Lung (tissue), 12 donors: Measurements from ENCODE around the gene RAP1GDS1. TPM values are rescaled to one million over a fixed set of nuclear protein-coding genes. Genes with fewer than 3 reads are reported as not detected.
"Not testable (repeated sequence)": the region's sequence is repeated elsewhere in the genome, so short reads cannot be mapped to it uniquely, and the experiment has no call there.

Experiments used
- ATAC-seq: fragments of 200-7000 bp; cut with Tn5 transposase; one replicate; pipeline ENCODE4 v1.9.1; 2020; ENCODE audit warnings: moderate number of reproducible peaks; ENCODE audit not compliant: insufficient read depth, low FRiP score
- DNase-seq, 3 donors: peaks; one replicate each; pipeline ENCODE4 v3.0.0-alpha.2; 2013 to 2017
- H3K27ac ChIP-seq, 2 donors: one replicate each; pipeline ENCODE4 v1.5.1; 2013; ENCODE audit warnings: mild to moderate bottlenecking in 2 of 2, moderate library complexity in 2 of 2, control low read depth in 1 of 2, inconsistent platforms in 1 of 2, low read depth in 1 of 2, low read length in 1 of 2
- H3K27me3 ChIP-seq, 3 donors: one replicate each; pipeline ENCODE4 v1.5.1; 2013; ENCODE audit warnings: low read length in 2 of 3; ENCODE audit not compliant: control insufficient read depth in 3 of 3, insufficient read depth in 3 of 3
- H3K36me3 ChIP-seq, 4 donors: one replicate each; pipeline ENCODE4 v1.5.1; 2013; ENCODE audit warnings: low read length in 4 of 4, mild to moderate bottlenecking in 1 of 4, moderate library complexity in 1 of 4; ENCODE audit not compliant: control insufficient read depth in 4 of 4, insufficient read depth in 4 of 4
- H3K4me1 ChIP-seq, 5 donors: one replicate each; pipeline ENCODE4 v1.5.1; 2013; ENCODE audit warnings: low read length in 5 of 5, mild to moderate bottlenecking in 2 of 5, moderate library complexity in 1 of 5; ENCODE audit not compliant: control insufficient read depth in 5 of 5, insufficient read depth in 5 of 5
- H3K4me3 ChIP-seq: one replicate; pipeline ENCODE4 v1.5.1; 2013; ENCODE audit warnings: mild to moderate bottlenecking, control low read depth, moderate library complexity
- H3K9ac ChIP-seq, 2 donors: one replicate each; pipeline ENCODE4 v1.5.1; 2013; ENCODE audit warnings: low read length in 2 of 2, control low read depth in 1 of 2; ENCODE audit not compliant: insufficient read depth in 1 of 2
- H3K9me3 ChIP-seq, 4 donors: one replicate each; pipeline ENCODE4 v1.5.1; 2013; ENCODE audit warnings: low read length in 3 of 4, mild to moderate bottlenecking in 1 of 4, moderate library complexity in 1 of 4; ENCODE audit not compliant: control insufficient read depth in 4 of 4, insufficient read depth in 3 of 4
- CTCF ChIP-seq: IDR thresholded peaks from 2 replicates; pipeline ENCODE4 v1.5.1; 2012; ENCODE audit warnings: mild to moderate bottlenecking; ENCODE audit errors: control extremely low read depth, extremely low read depth
- WGBS, 2 donors: extraction: QIAGEN DNeasy Blood & Tissue Kit; methylation state at CpG; one replicate each; pipeline ENCODE4 v1.1.7; 2013; 5-methylcytosine and 5-hydroxymethylcytosine counted together
- polyA plus RNA-seq, 2 donors: library from polyadenylated mRNA; stranded (reverse); fragments of 200-250 nt; gene quantifications; one replicate each; pipeline ENCODE4 v1.2.1, GENCODE V29; 2013
- total RNA-seq, 2 donors: library from RNA; depleted of rRNA in 1 of 2; stranded (reverse); fragments of >200 nt in 1 of 2; gene quantifications; one replicate each; pipeline ENCODE4 v1.2.1, GENCODE V29; 2014 to 2021
- donor health status: control.
- donor health status: control.
- donor health status: Bipolar disorder and iron deficiency.
- donor health status: healthy.
- donor health status: DM: yes; HTN: yes; CAD: no.

Gene RAP1GDS1
- total and polyA plus RNA-seq, 4 donors, result 12.3 to 41.6 (median 26.5) TPM

- DNase-seq (no peak), ATAC-seq (no peak)
- WGBS, 2 donors, result 72 to 84% methylated on average over 3 of the region's 3 CpGs
- H3K36me3 ChIP-seq, result peaks cover 0 to 8% (median 3%) of the 10 kb centered on the region in 4 donors
- no peaks in the 10 kb centered on the region for H3K9me3 ChIP-seq
- H3K27me3 ChIP-seq, result no peaks in the 10 kb centered on the region
- H3K4me1 ChIP-seq, result peaks cover 0 to 1% (median 0%) of the 10 kb centered on the region in 5 donors
- no peak overlapping the region for H3K9ac ChIP-seq
- no peak overlapping the region for H3K4me3 ChIP-seq
- H3K27ac ChIP-seq, result no peak overlapping the region
- TF ChIP-seq CTCF, result no peak
These were observed 213.2 kb downstream of the RAP1GDS1 start for GRCh38 chr4:98474408-98474844.

GRCh38 chr4:98476891-98477290 lies 215.7 kb downstream of the RAP1GDS1 start:
- H3K27me3 ChIP-seq, result no peaks in the 10 kb centered on the region
- no peak overlapping the region for H3K27ac ChIP-seq
- ATAC-seq (no peak), DNase-seq (no peak)
- H3K4me3 ChIP-seq, result no peak overlapping the region
- no peak for TF ChIP-seq CTCF
- no peak overlapping the region for H3K9ac ChIP-seq
- no peaks in the 10 kb centered on the region for H3K9me3 ChIP-seq
- peaks cover 0 to 8% (median 3%) of the 10 kb centered on the region in 4 donors for H3K36me3 ChIP-seq
- H3K4me1 ChIP-seq, result peaks cover 0 to 14% (median 1%) of the 10 kb centered on the region in 5 donors
- WGBS, 2 donors, result 96 to 98% methylated on average over 9 of the region's 9 CpGs

- 69 to 75% methylated on average over 2 of the region's 2 CpGs for WGBS, 2 donors
These were observed 218.4 kb downstream of the RAP1GDS1 start for GRCh38 chr4:98479590-98479989.

GRCh38 chr4:98480535-98480934 lies 219.4 kb downstream of the RAP1GDS1 start:
- Histone ChIP-seq H3K4me1 (peaks cover 0 to 21% (median 0%) of the 10 kb centered on the region in 5 donors), H3K9ac (no peak overlapping the region), H3K36me3 (peaks cover 0 to 8% (median 2%) of the 10 kb centered on the region in 4 donors), H3K4me3 (no peak overlapping the region), H3K27me3 (no peaks in the 10 kb centered on the region), H3K27ac (no peak overlapping the region), H3K9me3 (no peaks in the 10 kb centered on the region)
- ATAC-seq (no peak), DNase-seq (no peak)
- 83 to 92% methylated on average over 5 of the region's 5 CpGs for WGBS, 2 donors
- TF ChIP-seq CTCF, result no peak

More at GRCh38 chr4:98479590-98479989, 218.4 kb downstream of the RAP1GDS1 start:
- H3K9me3 ChIP-seq, ATAC-seq, H3K27me3 ChIP-seq, H3K9ac ChIP-seq, H3K27ac ChIP-seq, H3K4me3 ChIP-seq, H3K36me3 ChIP-seq, DNase-seq: not testable (repeated sequence)
- peaks cover 0 to 21% (median 0%) of the 10 kb centered on the region in 5 donors for H3K4me1 ChIP-seq
